NCI-H446 treated with DMSO at 0.1 percent for 48 hours (cell line): ENCODE results near the gene LDLRAD4.

Experiments used
- DNase-seq: peaks from one replicate; lab custom pipeline; 2025; lab: John Stamatoyannopoulos, UW

The LDLRAD4 gene

GRCh38 chr18:13286456-13287125, 68.0 kb downstream of the LDLRAD4 start:
- no peak for DNase-seq

GRCh38 chr18:13287372-13287771, 68.8 kb downstream of the LDLRAD4 start:
- no peak for DNase-seq

- DNase-seq = no peak
Observed at GRCh38 chr18:13288509-13289133, 70.1 kb downstream of the LDLRAD4 start.

- DNase-seq = no peak
Observed at GRCh38 chr18:13289481-13290205, 71.1 kb downstream of the LDLRAD4 start.

GRCh38 chr18:13290856-13291271, 72.3 kb downstream of the LDLRAD4 start:
- no peak for DNase-seq

- no peak for DNase-seq
Observed at GRCh38 chr18:13291299-13291698, 72.7 kb downstream of the LDLRAD4 start.

- DNase-seq = no peak
Observed at GRCh38 chr18:13291745-13292447, 73.3 kb downstream of the LDLRAD4 start.

- DNase-seq = no peak
Observed at GRCh38 chr18:13292736-13293135, 74.2 kb downstream of the LDLRAD4 start.

GRCh38 chr18:13294309-13294708, 75.7 kb downstream of the LDLRAD4 start:
- DNase-seq = no peak

GRCh38 chr18:13295894-13296293, 77.3 kb downstream of the LDLRAD4 start:
- no peak for DNase-seq

GRCh38 chr18:13296867-13297574, 78.5 kb downstream of the LDLRAD4 start:
- no peak for DNase-seq

- no peak for DNase-seq
Observed at GRCh38 chr18:13298262-13298661, 79.7 kb downstream of the LDLRAD4 start.

GRCh38 chr18:13300029-13300428, 81.5 kb downstream of the LDLRAD4 start:
- DNase-seq = no peak

GRCh38 chr18:13300796-13301195, 82.2 kb downstream of the LDLRAD4 start:
- no peak for DNase-seq

- no peak for DNase-seq
Observed at GRCh38 chr18:13302040-13302439, 83.5 kb downstream of the LDLRAD4 start.

GRCh38 chr18:13302457-13303225, 84.1 kb downstream of the LDLRAD4 start:
- no peak for DNase-seq

GRCh38 chr18:13303756-13304364, 85.3 kb downstream of the LDLRAD4 start:
- no peak for DNase-seq

- DNase-seq = no peak
Observed at GRCh38 chr18:13305301-13305700, 86.7 kb downstream of the LDLRAD4 start.

- DNase-seq = no peak
Observed at GRCh38 chr18:13306583-13306982, 88.0 kb downstream of the LDLRAD4 start.

GRCh38 chr18:13308369-13308768, 89.8 kb downstream of the LDLRAD4 start:
- DNase-seq = no peak
